PC-3 (cell line): ENCODE measurements around the gene BAIAP2. TPM values are rescaled to one million over a fixed set of nuclear protein-coding genes. Genes with fewer than 3 reads are reported as not detected.

Experiments
- ATAC-seq: fragments of 200-7000 bp; cut with Tn5 transposase; 2 replicates; pipeline ENCODE4 v1.9.1; 2020; ENCODE audit warnings: mild to moderate bottlenecking, moderate library complexity
- BruUV-seq: library from RNA; stranded (reverse); fragments of 400-500 nt; replicated peaks from 2 replicates; lab custom pipeline; 2021; lab: Mats Ljungman, UMichigan
- CTCF ChIA-PET: fragments of 300-600 bp; sonication (Branson Sonifier 250); formaldehyde crosslinking; loops from one replicate; lab custom pipeline; 2022; ENCODE audit warnings: antibody characterized with exemption; lab: Charles Lee
- POLR2A ChIA-PET: fragments of 300-600 bp; sonication (Branson Sonifier 250); formaldehyde crosslinking; loops from one replicate; lab custom pipeline; 2022; ENCODE audit warnings: antibody characterized with exemption; ENCODE audit not compliant: unreplicated experiment; lab: Charles Lee
- DNase-seq: peaks from one replicate; pipeline ENCODE4 v3.0.0-alpha.2; 2015
- H2AFZ ChIP-seq: fragments of 300-600 bp; sonication (generic); 2 replicates; pipeline ENCODE4 v1.6.0; 2016; ENCODE audit warnings: antibody characterized with exemption, low read length
- H3F3A ChIP-seq: fragments of 300-600 bp; sonication (generic); one replicate; pipeline ENCODE4 v1.6.0; 2017; ENCODE audit warnings: antibody characterized with exemption, low read length, control low read depth, mild to moderate bottlenecking; ENCODE audit not compliant: unreplicated experiment
- H3K27ac ChIP-seq: fragments of 300-600 bp; sonication (generic); 2 replicates; pipeline ENCODE4 v1.5.1; 2016; ENCODE audit warnings: mild to moderate bottlenecking, low read length
- H3K27me3 ChIP-seq: fragments of 300-600 bp; sonication (generic); 2 replicates; pipeline ENCODE4 v1.6.1; 2016; ENCODE audit warnings: low read length, mixed read lengths
- H3K36me3 ChIP-seq: fragments of 300-600 bp; sonication (generic); 2 replicates; pipeline ENCODE4 v1.6.1; 2016; ENCODE audit warnings: low read depth, mixed run types, low read length, mixed read lengths
- H3K4me1 ChIP-seq: fragments of 300-600 bp; sonication (generic); 2 replicates; pipeline ENCODE4 v1.5.1; 2016; ENCODE audit warnings: low read length; ENCODE audit not compliant: insufficient read depth
- H3K4me2 ChIP-seq: fragments of 300-600 bp; sonication (generic); 2 replicates; pipeline ENCODE4 v1.6.0; 2016; ENCODE audit warnings: low read length
- H3K4me3 ChIP-seq: fragments of 300-600 bp; sonication (generic); 2 replicates; pipeline ENCODE4 v1.5.1; 2016; ENCODE audit warnings: mild to moderate bottlenecking, low read length, mixed read lengths
- H3K79me2 ChIP-seq: fragments of 300-600 bp; sonication (generic); 2 replicates; pipeline ENCODE4 v1.6.1; 2017; ENCODE audit warnings: low read length, mixed read lengths
- H3K9ac ChIP-seq: fragments of 300-600 bp; sonication (generic); 2 replicates; pipeline ENCODE4 v1.6.0; 2016; ENCODE audit warnings: mild to moderate bottlenecking, low read length
- H3K9me2 ChIP-seq: fragments of 300-600 bp; sonication (generic); replicated peaks from 2 replicates; pipeline ENCODE4 v1.6.1; 2016; ENCODE audit warnings: mixed run types, low read length, mixed read lengths
- H3K9me3 ChIP-seq: fragments of 300-600 bp; sonication (generic); 2 replicates; pipeline ENCODE4 v1.6.1; 2016; ENCODE audit warnings: low read length, mixed read lengths
- H4K20me1 ChIP-seq: fragments of 300-600 bp; sonication (generic); 2 replicates; pipeline ENCODE4 v1.6.1; 2016; ENCODE audit warnings: low read length, mixed read lengths
- CTCF ChIP-seq: fragments of 300-600 bp; sonication (generic); conservative IDR thresholded peaks from 2 replicates; pipeline ENCODE4 v1.5.1; 2017; ENCODE audit warnings: antibody characterized with exemption, low read depth, mild to moderate bottlenecking, low read length
- EZH2 ChIP-seq: fragments of 300-600 bp; sonication (generic); IDR thresholded peaks from one replicate; pipeline ENCODE4 v1.6.1; 2017; ENCODE audit warnings: antibody characterized with exemption, mild to moderate bottlenecking, low read length; ENCODE audit not compliant: unreplicated experiment
- EZH2phosphoT487 ChIP-seq: fragments of 300-600 bp; sonication (generic); IDR thresholded peaks from 2 replicates; pipeline ENCODE4 v1.6.1; 2018; ENCODE audit warnings: mild to moderate bottlenecking, antibody characterized with exemption, low read length, borderline replicate concordance
- intact Hi-C: fragments of 100-400 bp; cut with micrococcal nuclease; formaldehyde crosslinking; loops from 2 replicates; pipeline ENCODE4 v1.9.0; 2023
- total RNA-seq: library from RNA; depleted of rRNA; stranded (reverse); fragments of >200 nt; gene quantifications from 2 replicates; pipeline ENCODE4 v1.2.3, GENCODE V29; 2014

BAIAP2 gene
- total RNA-seq, 1 experiment from 2014 or later = 56.9 TPM

- Histone ChIP-seq H4K20me1 (no peaks in the 10 kb centered on the region), H3F3A (no peaks in the 10 kb centered on the region), H3K9me2 (no peaks in the 10 kb centered on the region), H3K27ac (no peak overlapping the region), H3K27me3 (peaks cover 6% of the 10 kb centered on the region), H3K9me3 (no peaks in the 10 kb centered on the region), H3K36me3 (no peaks in the 10 kb centered on the region), H2AFZ (no peak overlapping the region), H3K4me3 (no peak overlapping the region), H3K9ac (no peak overlapping the region), H3K4me1 (no peaks in the 10 kb centered on the region), H3K79me2 (no peaks in the 10 kb centered on the region), H3K4me2 (no peak overlapping the region)
- BruUV-seq = no TSS peak
- CTCF ChIA-PET = no interaction called here
- no peak for ATAC-seq
- POLR2A ChIA-PET = no interaction called here
- no peak for TF ChIP-seq CTCF
- TF ChIP-seq EZH2phosphoT487 = no peak
- TF ChIP-seq EZH2 = no peak
- intact Hi-C loops = no loop called here
- DNase-seq = no peak
Measured at GRCh38 chr17:81160306-81160705, 125.4 kb downstream of the BAIAP2 start.

- Histone ChIP-seq H4K20me1 (no peaks in the 10 kb centered on the region), H3F3A (no peaks in the 10 kb centered on the region), H3K27ac (no peak overlapping the region), H3K4me2 (no peak overlapping the region), H2AFZ (no peak overlapping the region), H3K79me2 (no peaks in the 10 kb centered on the region), H3K9ac (no peak overlapping the region), H3K36me3 (no peaks in the 10 kb centered on the region), H3K4me1 (no peaks in the 10 kb centered on the region), H3K9me2 (no peaks in the 10 kb centered on the region), H3K4me3 (no peak overlapping the region), H3K27me3 (peaks cover 11% of the 10 kb centered on the region), H3K9me3 (no peaks in the 10 kb centered on the region)
- ATAC-seq = no peak
- ChIA-PET CTCF (no interaction called here), POLR2A (no interaction called here)
- no TSS peak for BruUV-seq
- no peak for TF ChIP-seq CTCF
- TF ChIP-seq EZH2 = no peak
- no peak for TF ChIP-seq EZH2phosphoT487
- intact Hi-C loops = no loop called here
- no peak for DNase-seq
Measured at GRCh38 chr17:81160747-81161453, 125.9 kb downstream of the BAIAP2 start.

DNA sequence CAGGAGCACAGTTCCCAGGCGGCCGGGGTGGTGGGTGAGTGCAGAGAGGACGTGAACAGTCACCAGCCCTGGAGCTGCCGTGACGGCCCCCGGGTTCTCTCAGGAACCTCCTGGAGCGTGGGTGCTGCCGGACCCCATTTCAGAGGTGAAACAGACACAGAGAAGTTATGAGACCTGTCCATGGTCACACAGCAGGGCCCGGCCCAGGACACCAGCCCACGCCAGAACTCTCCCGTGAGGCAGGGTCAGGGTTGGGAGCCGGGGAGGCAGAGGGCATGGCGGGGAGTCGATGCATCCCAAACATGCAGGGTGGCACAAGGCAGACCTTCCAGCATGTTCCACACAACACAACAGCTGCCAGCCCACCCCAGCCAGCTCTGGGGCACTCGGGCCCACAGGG, 126.6 kb downstream of the BAIAP2 start:
- H3K4me1 ChIP-seq = no peaks in the 10 kb centered on the region
- intact Hi-C loops = no loop called here
- H3K9ac ChIP-seq = no peak overlapping the region
- TF ChIP-seq EZH2 (no peak), CTCF (no peak), EZH2phosphoT487 (no peak)
- ATAC-seq (no peak), DNase-seq (no peak)
- BruUV-seq = no TSS peak
- no peak overlapping the region for H3K4me2 ChIP-seq
- H3K27me3 ChIP-seq = peaks cover 12% of the 10 kb centered on the region
- POLR2A ChIA-PET = no interaction called here
- H3K27ac ChIP-seq = no peak overlapping the region
- H3F3A ChIP-seq = no peaks in the 10 kb centered on the region
- no peaks in the 10 kb centered on the region for H3K9me2 ChIP-seq
- no peaks in the 10 kb centered on the region for H4K20me1 ChIP-seq
- no peaks in the 10 kb centered on the region for H3K79me2 ChIP-seq
- no peaks in the 10 kb centered on the region for H3K36me3 ChIP-seq
- CTCF ChIA-PET = no interaction called here
- no peaks in the 10 kb centered on the region for H3K9me3 ChIP-seq
- no peak overlapping the region for H2AFZ ChIP-seq
- H3K4me3 ChIP-seq = no peak overlapping the region
